NCI-H2107 treated with DMSO at 0.1 percent for 48 hours (cell line): Measurements from ENCODE around the gene STX5.
"Not testable (repeated sequence)": the region's sequence is repeated elsewhere in the genome, so short reads cannot be mapped to it uniquely, and the experiment has no call there.

Source experiments
- DNase-seq: peaks from one replicate; lab custom pipeline; 2025; ENCODE audit not compliant: unreplicated experiment; lab: John Stamatoyannopoulos, UW

STX5 gene

DNA sequence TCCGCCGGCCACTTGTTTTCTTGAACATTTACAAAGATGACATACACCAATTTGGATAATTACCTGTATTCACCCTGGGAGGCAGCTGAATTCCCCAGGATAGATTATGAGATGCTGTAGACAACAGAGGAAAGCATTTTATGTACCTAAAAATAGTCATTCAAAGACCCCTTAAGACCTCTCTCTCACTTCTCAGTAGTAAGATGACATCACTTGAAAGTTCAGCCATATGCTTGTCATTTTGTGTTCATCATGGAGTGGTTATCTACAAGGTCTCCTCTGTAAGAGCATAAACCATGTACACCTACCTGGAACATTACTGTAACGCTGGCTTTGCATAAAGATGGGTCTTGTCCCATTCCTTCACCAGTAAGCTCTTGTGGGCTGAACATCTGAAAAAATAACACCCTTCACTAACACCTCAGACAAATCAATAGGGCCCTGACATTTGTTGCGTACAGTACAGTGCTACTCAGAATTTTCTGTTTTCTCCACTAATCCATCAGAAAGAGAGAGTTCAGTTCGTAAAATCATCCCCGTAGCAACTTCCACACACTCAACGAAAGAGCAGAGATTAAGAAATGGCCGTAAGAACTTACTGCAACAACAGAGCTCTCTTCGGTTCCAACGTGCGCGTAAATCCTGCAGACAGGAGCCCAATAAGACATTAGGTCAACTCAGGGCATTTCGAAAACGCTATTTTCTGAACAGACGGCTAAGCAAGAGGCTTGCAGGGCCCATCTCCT, 23.1 kb upstream of the STX5 start:
- no peak for DNase-seq

DNA sequence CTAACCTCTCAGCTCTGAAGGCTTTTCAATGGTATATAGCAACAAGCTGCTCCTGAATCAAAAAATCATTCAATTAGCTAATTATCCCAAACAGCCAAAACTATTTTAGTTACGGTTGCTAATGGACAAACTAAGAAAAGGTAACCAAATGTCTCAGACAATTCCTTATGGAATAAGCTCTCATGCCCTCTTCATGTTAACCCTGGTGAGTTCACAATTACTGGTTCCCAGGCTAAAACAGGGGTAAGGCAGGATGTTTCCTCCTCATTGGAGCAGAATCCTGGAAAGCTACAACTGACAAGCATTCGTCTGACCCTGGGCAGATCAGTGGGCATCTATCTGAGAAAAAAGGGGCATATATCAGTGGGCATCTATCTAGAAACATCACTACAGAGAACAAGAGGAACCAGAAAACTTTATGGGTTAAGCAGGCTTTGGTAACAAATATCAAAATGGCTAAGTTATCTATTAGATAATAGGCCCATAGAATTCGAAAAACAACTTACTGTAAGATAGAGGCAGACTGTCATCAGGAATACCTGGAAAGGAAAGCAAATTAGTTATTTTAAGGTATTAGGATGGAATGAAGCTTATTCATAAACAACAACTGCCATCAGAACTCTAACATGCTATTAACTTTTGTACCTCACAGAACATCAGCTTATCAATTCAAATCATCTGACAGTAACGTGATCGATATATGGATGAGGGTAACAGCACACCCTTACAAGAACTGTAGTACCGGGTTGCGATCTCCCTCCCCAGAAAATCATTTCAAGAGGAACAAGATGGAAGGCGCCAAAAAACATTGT, 22.4 kb upstream of the STX5 start:
- DNase-seq: no peak

DNA sequence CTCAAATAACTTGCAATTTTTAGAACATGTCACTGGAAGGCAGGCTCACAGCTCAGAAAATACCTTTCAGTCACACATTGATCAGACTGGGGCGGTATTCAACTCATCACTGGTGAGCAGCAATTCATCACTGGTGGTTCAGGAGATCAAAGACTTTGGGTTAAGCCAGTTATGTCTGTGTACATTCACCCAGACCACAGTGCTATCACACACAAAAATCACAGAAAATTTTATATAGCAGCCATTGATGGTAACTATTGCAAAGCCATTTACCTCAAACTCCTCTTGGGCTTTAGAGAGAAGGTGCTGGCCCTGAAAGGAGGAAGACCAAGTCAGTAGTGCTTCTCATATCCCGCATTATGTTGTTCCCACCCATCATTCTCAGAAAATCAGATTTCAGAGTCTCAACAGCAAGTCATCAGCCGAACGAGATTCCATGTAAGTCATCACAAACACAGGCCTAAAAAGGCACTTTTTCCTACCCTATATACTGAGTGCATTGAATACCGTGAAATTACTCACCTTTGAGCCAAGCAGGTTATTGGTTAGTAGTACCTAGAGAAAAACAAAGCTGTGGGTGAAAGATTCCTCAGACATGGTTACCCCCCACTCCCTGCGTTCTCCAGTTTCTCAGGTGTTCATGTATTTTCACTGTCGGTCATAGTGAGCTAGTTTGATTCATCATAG, 21.6 kb upstream of the STX5 start:
- DNase-seq: no peak

DNA sequence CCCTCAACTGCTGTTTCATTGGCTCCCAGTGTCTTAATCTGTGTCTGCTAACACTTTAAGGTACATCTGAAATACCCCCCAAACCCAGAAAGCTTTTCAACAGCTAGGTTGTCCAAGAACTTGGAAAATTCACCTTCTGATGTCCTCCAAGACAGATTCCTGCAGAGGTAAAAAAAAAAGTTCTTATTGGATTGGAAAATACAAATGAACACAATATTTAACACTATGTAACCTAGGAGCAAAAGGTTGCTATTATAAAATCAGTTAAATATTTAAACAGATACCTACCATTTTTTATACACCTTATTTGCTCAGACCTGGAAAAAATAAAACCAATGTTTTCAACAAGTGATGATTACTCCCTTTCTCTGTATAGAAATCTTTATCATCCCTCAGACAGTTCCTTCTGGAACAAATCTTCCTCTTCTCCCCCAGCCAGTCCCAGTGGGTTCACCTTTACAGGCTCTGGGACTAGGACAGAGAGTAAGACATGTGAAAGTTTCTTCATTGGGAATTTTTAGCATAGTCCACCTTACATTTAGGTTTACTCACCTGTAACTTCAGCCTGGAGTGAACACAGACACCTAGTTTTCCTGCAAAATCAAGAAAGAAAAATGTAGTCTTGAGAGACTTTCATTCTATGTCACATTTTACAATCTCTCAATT, 20.8 kb upstream of the STX5 start:
- no peak for DNase-seq

DNA sequence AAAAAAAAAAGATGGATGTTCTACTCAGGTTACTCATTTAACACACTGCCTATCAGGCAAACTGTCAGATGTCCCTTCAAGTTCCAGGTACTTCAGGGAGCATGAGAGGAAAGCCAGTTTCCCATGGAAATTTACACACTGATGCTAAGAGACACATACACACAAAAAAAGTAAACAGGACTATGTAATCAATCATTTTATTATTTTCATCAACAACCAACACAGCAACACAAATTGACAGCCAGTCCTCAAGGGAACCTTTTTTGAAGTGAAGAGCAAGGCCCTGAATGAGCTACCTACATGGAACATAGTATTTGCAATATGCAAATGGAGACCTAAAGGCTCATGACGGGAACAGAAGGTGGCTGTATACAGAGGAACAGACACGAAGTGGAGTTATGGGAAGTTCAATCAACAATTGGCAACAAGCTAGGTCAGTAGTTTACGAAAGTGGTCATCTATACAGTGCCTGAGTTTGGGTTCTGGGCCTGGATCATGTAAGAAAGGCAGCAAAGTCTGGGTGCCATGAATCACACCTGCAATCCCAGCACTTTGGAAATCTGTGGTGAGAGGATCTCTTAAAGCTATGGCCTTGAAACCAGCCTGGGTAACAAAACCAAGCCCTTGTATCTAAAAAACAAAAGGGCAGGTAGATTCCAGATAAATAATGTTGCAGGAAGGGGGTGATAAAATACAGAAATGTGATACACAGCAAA, 20.1 kb upstream of the STX5 start:
- no peak for DNase-seq

GRCh38 chr11:62850911-62851806, 19.3 kb upstream of the STX5 start:
- DNase-seq: no peak

DNA sequence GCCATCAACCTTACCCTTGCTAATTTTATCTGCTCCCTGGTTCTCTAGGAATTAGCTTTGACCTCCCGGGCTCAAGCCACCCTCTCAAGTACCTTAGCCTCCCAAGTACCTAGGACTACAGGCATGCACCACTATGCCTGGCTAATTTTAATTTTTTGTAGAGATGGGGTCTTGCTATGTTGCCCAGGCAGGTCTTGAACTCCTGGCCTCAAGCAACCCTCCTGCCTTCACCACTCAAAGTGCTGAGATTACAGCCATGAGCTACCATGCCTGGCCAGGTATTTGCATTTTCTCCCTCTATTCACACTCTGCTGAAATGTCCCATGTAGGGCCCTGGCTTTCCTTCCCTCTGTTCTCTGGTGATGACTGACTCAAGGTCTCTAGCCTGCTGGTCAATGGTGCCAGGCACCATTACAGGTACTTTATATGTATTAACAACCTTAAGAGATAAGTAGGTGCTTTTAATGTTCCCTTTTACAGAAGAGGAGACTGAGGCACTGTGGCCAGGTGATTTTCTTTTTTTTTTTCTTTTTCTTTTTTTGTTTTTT, 16.0 kb upstream of the STX5 start:
- DNase-seq: no peak

- no peak for DNase-seq
Observed at GRCh38 chr11:62846177-62846576, 14.3 kb upstream of the STX5 start.

DNA sequence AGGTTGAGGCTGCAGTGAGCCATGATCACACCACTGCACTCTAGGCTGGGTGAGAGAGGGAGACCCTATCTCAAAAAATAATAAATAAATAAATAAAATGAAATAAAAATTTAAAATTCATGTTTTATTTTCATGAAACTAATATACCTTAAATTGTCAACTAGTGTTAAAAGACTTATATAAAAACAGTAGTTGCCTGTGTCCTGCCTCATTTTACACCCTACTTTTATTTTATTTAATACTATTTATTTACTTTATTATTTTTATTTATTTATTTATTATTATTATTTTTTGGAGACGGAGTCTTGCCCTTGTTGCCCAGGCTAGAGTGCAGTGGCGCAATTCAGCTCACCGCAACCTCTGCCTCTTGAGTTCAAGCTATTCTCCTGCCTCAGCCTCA, 12.3 kb upstream of the STX5 start:
- no peak for DNase-seq

DNA sequence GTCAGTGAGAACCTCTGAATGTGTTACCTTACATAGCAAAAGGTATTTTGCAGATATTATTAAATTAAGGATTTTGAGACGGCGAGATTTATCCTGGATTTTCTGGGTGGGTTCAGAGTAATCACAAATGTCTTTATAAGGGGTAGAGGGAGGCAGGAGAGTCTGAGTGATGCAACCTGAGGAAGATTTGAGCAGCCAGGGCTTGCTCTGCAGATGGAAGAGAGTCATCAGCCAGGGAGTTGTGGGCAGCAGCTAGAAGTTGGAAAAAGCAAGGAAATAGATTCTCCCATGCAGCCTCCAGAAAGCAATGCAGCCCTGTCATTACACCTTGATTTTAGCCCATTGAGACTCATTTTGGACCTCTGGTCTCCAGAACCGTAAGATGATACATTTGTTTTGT, 11.6 kb upstream of the STX5 start:
- DNase-seq: no peak

DNA sequence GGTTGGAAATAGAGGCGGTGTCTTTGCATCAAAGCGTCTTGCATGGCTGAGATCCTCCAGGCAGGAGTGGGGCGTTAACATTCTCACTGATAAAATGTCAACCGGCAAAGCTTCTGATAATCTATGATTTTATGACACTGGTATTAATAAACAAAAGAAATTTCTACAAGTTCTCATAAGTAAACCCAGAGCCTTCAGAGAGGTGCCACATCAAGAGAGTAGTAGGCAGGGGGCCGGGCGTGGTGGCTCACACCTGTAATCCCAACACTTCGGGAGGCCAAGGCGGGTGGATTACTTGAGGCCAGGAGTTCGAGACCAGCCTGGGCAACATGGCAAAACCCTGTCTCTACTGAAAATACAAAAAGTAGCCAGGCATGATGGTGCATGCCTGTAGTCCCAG, 11.0 kb upstream of the STX5 start:
- not testable (repeated sequence) for DNase-seq

DNA sequence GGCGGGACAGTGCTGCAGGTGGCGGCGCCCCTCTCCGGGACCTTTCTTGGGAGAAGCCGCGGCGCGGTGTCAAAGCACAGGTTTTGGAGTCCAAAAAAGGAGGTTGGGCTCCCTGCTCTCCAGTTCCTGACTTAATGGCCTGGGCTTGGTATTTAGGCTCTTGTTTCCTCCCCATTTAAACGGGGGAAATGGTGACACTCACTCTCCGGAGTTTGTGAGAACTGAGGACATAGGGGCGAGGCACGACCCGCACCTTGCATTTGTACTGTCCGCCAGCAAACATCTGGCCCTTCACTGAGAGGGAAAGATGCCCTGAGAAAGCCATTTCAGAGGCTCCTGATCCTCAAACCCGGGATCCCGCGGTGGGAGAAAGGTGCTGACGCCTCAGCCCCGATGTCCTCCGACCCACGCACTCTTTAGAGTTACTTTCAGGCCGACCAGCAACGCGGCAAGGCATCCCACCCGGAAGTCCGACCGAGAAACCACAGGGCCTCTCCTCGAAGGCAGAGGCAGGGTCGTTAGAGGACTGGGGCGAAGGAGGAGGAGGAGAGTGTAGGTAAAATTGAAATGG, 10.4 kb upstream of the STX5 start:
- DNase-seq: no peak

DNA sequence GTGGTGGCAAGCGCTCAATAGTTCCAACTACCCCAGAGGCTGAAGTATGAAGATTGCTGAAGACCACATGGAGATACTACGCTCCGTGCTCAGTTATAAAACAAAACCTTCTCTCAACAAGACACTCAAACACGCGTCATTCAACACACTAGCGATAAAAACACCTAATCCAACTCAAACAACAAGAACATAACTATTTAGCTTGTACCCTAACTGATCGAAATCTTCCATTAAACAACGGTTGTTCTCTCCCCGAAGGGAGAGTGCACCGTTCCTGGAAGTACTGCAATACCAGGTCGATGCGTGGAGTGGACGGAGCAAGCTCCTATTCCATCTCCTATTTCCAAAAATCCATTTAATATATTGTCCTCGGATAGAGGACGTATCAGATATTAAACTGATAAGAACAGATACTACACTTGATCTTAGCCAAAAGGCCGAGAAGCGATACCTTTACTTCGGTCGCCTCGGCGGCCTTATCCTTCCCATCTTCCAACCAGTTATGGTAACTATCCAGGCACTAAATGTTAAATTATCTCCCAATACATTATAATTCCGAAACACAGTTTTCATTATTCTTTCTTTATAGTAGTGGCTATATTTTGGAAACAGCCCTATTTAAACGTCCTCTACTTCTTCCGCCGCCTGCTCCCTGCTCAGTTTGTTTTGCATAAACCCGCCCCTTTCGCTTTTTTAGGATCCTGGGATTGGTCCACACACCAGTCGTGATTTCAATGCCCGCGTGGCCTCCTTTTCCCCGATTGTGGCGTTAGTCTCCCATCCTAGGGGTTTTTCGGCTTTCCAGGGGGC, 9.7 kb upstream of the STX5 start:
- DNase-seq: peak; percentile 99

DNA sequence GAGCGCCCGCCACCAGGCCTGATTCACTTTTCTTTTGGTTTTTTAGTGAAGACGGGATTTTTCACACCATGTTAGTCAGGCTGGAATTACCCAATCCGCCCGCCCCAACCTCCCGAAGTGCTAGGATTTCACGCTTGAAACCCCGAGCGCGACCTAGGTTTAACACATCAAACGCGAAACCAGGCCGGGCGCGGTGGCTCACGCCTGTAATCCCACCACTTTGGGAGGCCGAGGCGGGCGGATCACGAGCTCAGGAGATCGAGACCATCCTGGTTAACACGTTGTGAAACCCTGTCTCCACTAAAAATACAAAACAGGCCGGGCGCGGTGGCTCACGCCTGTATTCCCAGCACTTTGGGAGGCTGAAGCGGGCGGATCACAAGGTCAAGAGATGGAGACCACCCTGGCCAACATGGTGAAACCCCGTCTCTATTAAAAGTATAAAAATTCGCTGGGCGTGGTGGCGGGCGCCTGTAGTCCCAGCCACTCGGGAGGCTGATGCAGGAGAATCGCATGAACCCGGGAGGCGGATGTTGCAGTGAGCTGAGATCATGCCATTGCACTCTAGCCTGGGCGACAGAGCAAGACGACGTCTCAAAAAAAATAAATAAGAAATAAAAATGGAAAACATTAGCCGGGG, 9.0 kb upstream of the STX5 start:
- DNase-seq: not testable (repeated sequence)

GRCh38 chr11:62839050-62839945, 7.4 kb upstream of the STX5 start, which contains the start of gene WDR74:
TSS of gene WDR74 (minus strand) at chr11:62839590. CDS start at chr11:62839570, 20 bp downstream.
- peak; percentile 90 for DNase-seq

DNA sequence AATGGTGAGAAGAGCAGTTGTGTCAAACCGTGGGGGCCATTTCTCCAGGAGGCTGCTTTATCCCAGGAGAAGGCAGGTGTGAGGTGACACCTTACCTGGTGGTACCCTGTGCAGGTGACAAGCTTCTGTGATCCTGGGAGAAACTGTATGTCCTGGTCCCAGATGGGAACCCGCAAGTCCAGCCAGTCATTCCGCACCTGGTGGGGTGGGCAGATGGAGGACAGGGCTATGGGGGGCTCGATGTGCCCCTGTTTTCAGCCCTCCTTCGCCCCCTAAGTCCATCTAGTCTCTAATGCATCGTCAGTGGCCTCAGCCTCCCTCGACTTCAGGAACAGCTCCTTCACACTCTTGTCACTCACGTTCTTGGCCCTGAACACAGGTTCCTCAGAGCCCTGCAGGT, 3.5 kb upstream of the STX5 start:
- DNase-seq: no peak
